Posterior vena cava (tissue), 2 donors: ENCODE data around the gene TAS2R8. TPM values are rescaled to one million over a fixed set of nuclear protein-coding genes. Genes with fewer than 3 reads are reported as not detected.

Experiments
- DNase-seq: peaks from one replicate; pipeline ENCODE4 v3.0.0-alpha.2; 2020; ENCODE audit warnings: low spot score
- intact Hi-C, 2 donors: fragments of 100-400 bp; cut with DNase I; formaldehyde crosslinking; loops; one replicate each; pipeline versions ENCODE4 v1.14.1 to v1.14.2; 2022 to 2023
- total RNA-seq, 2 donors: library from RNA; stranded (reverse); fragmentation: NEBNext Ultra II Directional; extraction: Animal tissue kit (Norgen Biotek cat#: 25700); gene quantifications; one replicate each; pipeline ENCODE4 v1.2.1, GENCODE V29; 2021
- donor health status: DM: yes; HTN: yes; CAD: no.
- donor health status: DM: yes; HTN: yes; CAD: no.

TAS2R8 gene
- total RNA-seq, 2 donors from 2014 or later = not detected

DNA sequence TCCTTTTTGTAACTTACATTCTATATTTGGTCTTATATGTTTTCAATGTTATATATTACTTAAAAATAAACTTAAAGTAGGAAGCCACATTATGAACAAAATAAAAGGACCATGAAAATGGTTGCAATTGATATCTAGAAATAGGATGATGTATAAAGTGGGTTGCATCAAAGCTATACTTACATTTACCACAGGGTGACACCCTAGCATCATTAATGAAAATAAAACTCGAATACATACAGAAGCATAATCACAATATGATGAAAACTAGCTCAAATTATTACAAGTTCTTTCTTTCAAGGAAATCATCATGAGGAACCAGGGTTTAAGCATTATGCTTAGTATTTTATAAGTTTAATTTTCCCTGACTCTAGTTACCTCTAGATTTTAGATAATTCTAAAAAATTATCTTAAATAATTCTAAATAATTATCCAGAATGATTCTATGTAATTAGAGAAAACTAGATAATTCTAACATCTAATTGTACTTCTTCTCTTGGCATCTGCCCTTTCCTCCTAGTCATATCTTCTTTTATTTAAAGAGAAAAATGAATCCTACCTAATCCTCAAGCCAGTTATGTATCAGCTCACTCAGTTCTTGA is 35.9 kb downstream of the TAS2R8 start:
- no peak for DNase-seq
- intact Hi-C loops = loop anchor here (5.0 to 10.0 kb wide), 3 partner anchors 424 to 714 kb away; no protein-coding TSS in a partner anchor

DNA sequence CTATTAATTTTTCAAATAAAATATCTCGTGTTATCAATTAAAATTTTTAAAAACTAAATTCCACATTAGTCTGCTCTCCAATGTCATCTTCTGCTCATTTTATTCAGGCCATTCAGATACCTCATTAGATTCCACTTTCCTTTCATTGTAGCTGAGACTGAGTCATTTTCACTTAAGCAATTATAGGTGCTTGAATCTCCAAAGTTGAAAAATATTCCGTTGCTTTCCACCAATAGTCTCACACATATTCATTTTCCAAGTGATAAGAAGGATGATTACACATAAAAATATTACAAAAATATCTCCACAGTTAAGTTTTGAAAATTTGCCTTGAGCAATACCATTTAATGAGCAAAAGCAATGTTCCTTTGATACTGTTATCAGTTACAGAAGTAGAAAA is 47.4 kb downstream of the TAS2R8 start:
- no peak for DNase-seq
- intact Hi-C loops = no loop called here

DNA sequence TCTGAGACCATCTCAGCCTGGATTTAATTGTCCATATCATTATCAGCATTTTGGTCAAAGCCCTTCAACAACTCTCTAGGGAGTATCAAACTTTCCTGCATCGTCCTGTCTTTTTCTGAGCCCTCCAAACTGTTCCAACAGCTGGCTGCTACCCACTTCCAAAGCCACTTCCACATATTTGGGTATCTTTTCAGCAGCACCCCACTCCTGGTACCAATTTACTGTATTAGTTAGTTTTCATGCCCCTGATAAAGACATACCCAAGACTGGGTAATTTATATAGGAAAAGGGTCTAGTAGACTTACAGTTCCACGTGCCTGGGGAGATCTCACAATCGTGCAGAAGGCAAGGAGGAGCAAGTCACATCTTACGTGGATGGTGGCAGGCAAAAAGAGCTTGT is 50.9 kb downstream of the TAS2R8 start:
- intact Hi-C loops = no loop called here
- DNase-seq = no peak

Other genes with a start within 250 kb of the TAS2R8 start
- gene MAGOHB, start 193.7 kb downstream of the TAS2R8 start, total RNA-seq = 10 to 100 TPM; 19.3 to 21.2 TPM
- under 1 TPM; 0.10 to 0.19 TPM for gene STYK1, start 133.2 kb downstream of the TAS2R8 start, total RNA-seq
- gene YBX3, start 84.0 kb downstream of the TAS2R8 start, total RNA-seq = 100 to 1,000 TPM; 386 to 502 TPM
- gene TAS2R7, start 4.7 kb downstream of the TAS2R8 start, total RNA-seq = not detected
- under 1 TPM in 1 of 2 donors, not detected in 1; 0.51 TPM for gene TAS2R9, start 2.9 kb upstream of the TAS2R8 start, total RNA-seq
- gene TAS2R10, start 19.1 kb upstream of the TAS2R8 start, total RNA-seq = 1 to 10 TPM in 1 of 2 donors, under 1 TPM in 1; 0.76 to 1.2 TPM
- gene PRR4, start 42.2 kb upstream of the TAS2R8 start, total RNA-seq = 1 to 10 TPM; 2.5 to 4.3 TPM
- gene PRH1, start 77.0 kb upstream of the TAS2R8 start, total RNA-seq = 10 to 100 TPM; 13.5 to 19.2 TPM
- gene TAS2R13, start 102.3 kb upstream of the TAS2R8 start, total RNA-seq = 1 to 10 TPM; 2.4 to 2.5 TPM
- gene PRH2, start 122.0 kb upstream of the TAS2R8 start, total RNA-seq = not detected
- gene TAS2R14, start 132.0 kb upstream of the TAS2R8 start, total RNA-seq = 1 to 10 TPM; 3.5 to 5.5 TPM
- gene TAS2R50, start 179.6 kb upstream of the TAS2R8 start, total RNA-seq = 1 to 10 TPM; 2.0 to 3.2 TPM
- 1 to 10 TPM; 3.0 to 4.3 TPM for gene TAS2R20, start 191.0 kb upstream of the TAS2R8 start, total RNA-seq
- 1 to 10 TPM; 4.3 to 5.9 TPM for gene TAS2R19, start 215.3 kb upstream of the TAS2R8 start, total RNA-seq
- gene TAS2R31, start 224.1 kb upstream of the TAS2R8 start, total RNA-seq = 1 to 10 TPM; 3.3 to 4.7 TPM